GM18951 (cell line): Measurements from ENCODE around the gene DYNLT2B.
"Not testable (repeated sequence)": the region's sequence is repeated elsewhere in the genome, so short reads cannot be mapped to it uniquely, and the experiment has no call there.

Experiments used
- POLR2A ChIP-seq: IDR thresholded peaks from 4 replicates; pipeline ENCODE4 v1.6.1; 2011; ENCODE audit warnings: mild to moderate bottlenecking; ENCODE audit not compliant: insufficient read length, insufficient read depth; ENCODE audit errors: extremely low read depth
- in situ Hi-C: fragments of 300-500 bp; cut with MboI; formaldehyde crosslinking; loops from one replicate; pipeline ENCODE4 v1.12.0; 2022; ENCODE audit warnings: low sequenced_read_pairs, mixed read lengths, inconsistent platforms; ENCODE audit not compliant: unreplicated experiment

The DYNLT2B gene

GRCh38 chr3:196274585-196274984 lies 43.5 kb downstream of the DYNLT2B start:
- TF ChIP-seq POLR2A = no peak
- in situ Hi-C loops = loop anchor here (25.0 kb wide), 1 partner anchor 413 kb away; no protein-coding TSS in a partner anchor

GRCh38 chr3:196273655-196274054 lies 44.4 kb downstream of the DYNLT2B start:
- in situ Hi-C loops = loop anchor here (25.0 kb wide), 1 partner anchor 414 kb away; no protein-coding TSS in a partner anchor
- no peak for TF ChIP-seq POLR2A

GRCh38 chr3:196272826-196273225 lies 45.2 kb downstream of the DYNLT2B start:
- no peak for TF ChIP-seq POLR2A
- in situ Hi-C loops = loop anchor here (25.0 kb wide), 1 partner anchor 414 kb away; no protein-coding TSS in a partner anchor

GRCh38 chr3:196270499-196270898 lies 47.5 kb downstream of the DYNLT2B start:
- in situ Hi-C loops = loop anchor here (25.0 kb wide), 1 partner anchor 417 kb away; no protein-coding TSS in a partner anchor
- TF ChIP-seq POLR2A = no peak

DNA sequence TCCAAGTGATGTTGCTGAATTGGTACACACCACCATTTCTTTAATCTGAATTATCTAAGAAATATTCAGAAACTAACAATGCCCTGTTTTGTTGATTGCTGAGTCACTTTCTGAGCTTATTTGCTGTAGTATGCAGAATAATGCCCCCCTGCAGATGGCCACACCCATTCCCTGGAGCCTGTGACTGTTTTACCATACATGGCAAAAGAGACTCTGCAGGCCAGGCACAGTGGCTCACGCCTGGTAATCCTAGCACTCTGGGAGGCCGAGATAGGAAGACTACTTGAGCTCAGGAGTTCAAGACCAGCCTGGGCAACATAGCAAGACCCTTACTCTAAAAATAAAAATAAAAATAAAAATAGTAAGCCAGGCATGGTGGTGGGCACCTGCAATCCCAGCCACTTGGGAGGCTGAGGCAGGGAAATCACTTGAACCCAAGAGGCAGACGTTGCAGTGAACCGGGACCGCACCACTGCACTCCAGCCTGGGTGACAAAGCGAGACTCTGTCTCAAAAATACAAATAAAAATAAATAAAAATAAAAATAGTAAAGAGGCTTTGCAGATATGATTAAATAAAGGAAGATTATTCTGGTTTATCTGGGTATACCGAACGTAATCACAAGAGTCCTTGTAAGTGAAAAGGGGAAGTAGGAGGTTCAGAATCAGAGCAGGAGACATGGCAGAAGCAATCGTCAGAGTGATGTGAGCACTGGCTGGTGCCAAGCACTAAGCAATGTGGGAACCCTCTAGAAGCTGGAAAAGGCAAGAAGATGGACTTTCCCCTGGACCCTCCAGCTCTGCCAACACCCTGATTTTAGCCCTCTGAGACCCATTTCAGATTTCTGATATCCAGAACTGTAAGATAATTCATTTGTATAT lies 49.5 kb downstream of the DYNLT2B start:
- TF ChIP-seq POLR2A = no peak
- in situ Hi-C loops = loop anchor here (25.0 kb wide), 1 partner anchor 419 kb away; no protein-coding TSS in a partner anchor

DNA sequence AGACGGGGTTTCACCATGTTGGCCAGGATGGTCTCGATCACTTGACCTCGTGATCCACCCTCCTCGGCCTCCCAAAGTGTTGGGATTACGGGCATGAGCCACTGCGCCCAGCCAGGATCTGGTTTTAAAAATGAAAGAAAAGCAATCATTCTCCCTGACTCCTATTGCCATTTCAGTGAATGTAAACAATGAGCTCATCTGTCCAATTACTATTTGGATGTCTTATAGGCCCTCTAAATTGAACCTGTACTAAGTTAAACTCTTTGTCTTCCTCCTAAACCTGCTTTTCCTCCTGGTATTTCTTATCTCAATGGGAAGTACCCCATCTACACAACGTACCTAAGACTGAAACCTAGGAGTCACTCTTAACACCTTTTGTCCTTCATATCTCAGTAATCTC lies 54.2 kb downstream of the DYNLT2B start:
- no peak for TF ChIP-seq POLR2A
- in situ Hi-C loops = loop anchor here (25.0 kb wide), 1 partner anchor 423 kb away; no protein-coding TSS in a partner anchor

DNA sequence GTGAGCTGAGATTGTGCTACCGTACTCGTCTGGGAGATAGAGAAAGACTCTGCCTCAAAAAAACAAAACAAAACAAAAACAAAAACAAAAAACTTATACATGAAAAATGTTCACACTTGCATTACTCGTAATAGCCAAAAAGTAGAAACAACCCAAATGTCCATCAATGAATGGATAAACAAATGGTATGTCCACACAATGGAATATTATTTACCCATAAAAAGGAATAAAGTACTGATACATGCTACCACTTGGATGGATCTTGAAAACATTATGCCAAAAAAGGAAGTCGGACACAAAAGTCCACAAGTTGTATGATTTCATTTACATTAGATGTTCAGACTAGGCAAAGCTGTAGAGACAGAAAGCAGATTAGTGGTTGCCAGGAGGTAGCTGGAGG lies 57.3 kb downstream of the DYNLT2B start:
- in situ Hi-C loops = loop anchor here (25.0 kb wide), 1 partner anchor 427 kb away; no protein-coding TSS in a partner anchor
- TF ChIP-seq POLR2A = no peak

DNA sequence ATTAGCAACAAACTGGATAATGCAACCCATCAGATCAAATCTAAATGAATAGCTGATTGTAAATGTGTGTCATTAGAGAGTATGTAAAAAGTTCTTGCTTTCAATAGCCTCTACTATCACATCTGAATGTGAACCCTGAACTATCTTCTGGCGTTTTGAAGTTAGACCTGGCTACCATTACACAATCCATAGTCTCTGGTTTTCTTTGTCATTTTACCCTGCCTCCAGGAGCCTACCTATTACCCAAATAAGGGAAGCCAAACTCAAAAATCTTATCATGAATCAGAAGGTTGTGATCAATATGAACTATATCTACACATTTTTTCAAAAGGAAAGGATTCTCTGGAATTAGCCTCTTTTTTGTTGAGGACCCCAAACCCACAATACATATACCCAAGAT lies 62.3 kb downstream of the DYNLT2B start:
- in situ Hi-C loops = loop anchor here (25.0 kb wide), 1 partner anchor 432 kb away; no protein-coding TSS in a partner anchor

GRCh38 chr3:196254376-196255283 lies 63.4 kb downstream of the DYNLT2B start:
- no peak for TF ChIP-seq POLR2A
- in situ Hi-C loops = loop anchor here (25.0 kb wide), 1 partner anchor 433 kb away; no protein-coding TSS in a partner anchor

More for the DNA sequence above, 62.3 kb downstream of the DYNLT2B start:
- TF ChIP-seq POLR2A = no peak

DNA sequence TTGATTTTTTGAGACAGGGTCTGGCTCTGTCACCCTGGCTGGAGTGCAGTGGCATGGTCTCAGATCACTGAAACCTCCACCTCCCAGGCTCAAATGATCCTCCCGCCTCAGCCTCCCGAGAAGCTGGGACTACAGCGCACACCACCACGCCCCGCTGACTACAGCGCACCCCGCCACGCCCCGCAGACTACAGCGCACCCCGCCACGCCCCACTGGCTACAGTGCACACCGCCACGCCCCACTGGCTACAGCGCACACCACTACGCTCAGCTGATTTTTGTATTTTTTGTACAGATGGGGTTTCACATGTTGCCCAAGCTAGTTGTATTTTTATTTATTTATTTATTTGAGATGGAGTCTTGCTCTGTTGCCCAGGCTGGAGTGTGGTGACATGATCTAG lies 66.1 kb downstream of the DYNLT2B start:
- in situ Hi-C loops = loop anchor here (25.0 kb wide), 1 partner anchor 435 kb away; no protein-coding TSS in a partner anchor
- TF ChIP-seq POLR2A = no peak

- no peak for TF ChIP-seq POLR2A
- in situ Hi-C loops = no loop called here
Measured at GRCh38 chr3:196246612-196247308, 71.3 kb downstream of the DYNLT2B start.

- in situ Hi-C loops = not testable (repeated sequence)
Measured at GRCh38 chr3:196244166-196244565, 73.9 kb downstream of the DYNLT2B start.

GRCh38 chr3:196241704-196242103 lies 76.3 kb downstream of the DYNLT2B start:
- no peak for TF ChIP-seq POLR2A
- in situ Hi-C loops = no loop called here
